LNCaP clone FGC (cell line): ENCODE measurements around the gene SDK2.

Experiments used
- DNase-seq: peaks from one replicate; pipeline ENCODE4 v3.0.0-alpha.2; 2011; ENCODE audit warnings: low read depth
- H3K4me3 ChIP-seq: 2 replicates; pipeline ENCODE4 v1.5.1; 2011; ENCODE audit warnings: mild to moderate bottlenecking, low read depth, low read length, control low read depth
- CTCF ChIP-seq: IDR thresholded peaks from 2 replicates; pipeline ENCODE4 v1.5.1; 2012; ENCODE audit warnings: mild to moderate bottlenecking; ENCODE audit not compliant: control insufficient read depth, insufficient read depth; ENCODE audit errors: extremely low read depth

Gene SDK2

GRCh38 chr17:73605444-73605843 lies 38.8 kb downstream of the SDK2 start:
- no peak overlapping the region for H3K4me3 ChIP-seq
- DNase-seq = no peak
- TF ChIP-seq CTCF = no peak

- DNase-seq = no peak
- no peak for TF ChIP-seq CTCF
- no peak overlapping the region for H3K4me3 ChIP-seq
These were observed 39.8 kb downstream of the SDK2 start for GRCh38 chr17:73604476-73604875.

GRCh38 chr17:73603971-73604370 lies 40.3 kb downstream of the SDK2 start:
- no peak for DNase-seq
- no peak for TF ChIP-seq CTCF
- H3K4me3 ChIP-seq = no peak overlapping the region

- no peak overlapping the region for H3K4me3 ChIP-seq
- TF ChIP-seq CTCF = no peak
- no peak for DNase-seq
These were observed 44.0 kb downstream of the SDK2 start for GRCh38 chr17:73600103-73600871.

- DNase-seq = no peak
- TF ChIP-seq CTCF = no peak
- H3K4me3 ChIP-seq = no peak overlapping the region
These were observed 44.6 kb downstream of the SDK2 start for GRCh38 chr17:73599599-73599998.

- DNase-seq = no peak
- no peak for TF ChIP-seq CTCF
- no peak overlapping the region for H3K4me3 ChIP-seq
These were observed 46.0 kb downstream of the SDK2 start for GRCh38 chr17:73598212-73598611.

- no peak overlapping the region for H3K4me3 ChIP-seq
- DNase-seq = no peak
- TF ChIP-seq CTCF = no peak
These were observed 48.3 kb downstream of the SDK2 start for GRCh38 chr17:73595931-73596330.
